H1 (cell line): Measurements from ENCODE around the gene ELMO1. TPM values are rescaled to one million over a fixed set of nuclear protein-coding genes. Genes with fewer than 3 reads are reported as not detected.

Source experiments
- CTCF ChIA-PET: fragments of 300-600 bp; sonication (Branson Sonifier 250); formaldehyde crosslinking; loops from one replicate; lab custom pipeline; 2021; ENCODE audit not compliant: partially characterized antibody; lab: Charles Lee
- POLR2A ChIA-PET: fragments of 300-600 bp; sonication (Branson Sonifier 250); formaldehyde crosslinking; loops from one replicate; lab custom pipeline; 2021; ENCODE audit warnings: inconsistent platforms; ENCODE audit not compliant: partially characterized antibody; lab: Charles Lee
- DNase-seq, 2 experiments: peaks; one replicate each; pipeline versions ENCODE4 v3.0.0 to v3.0.0-alpha.2; 2010 to 2022; ENCODE audit warnings: low spot score in 2 of 2, low read depth in 1 of 2, mixed read lengths in 1 of 2
- FAIRE-seq: peaks from 2 replicates; lab custom pipeline; 2011; peaks lifted over from hg19 to GRCh38; lab: Jason Lieb, UNC
- H2AFZ ChIP-seq: 2 replicates; pipeline ENCODE4 v1.8.1; 2012; ENCODE audit warnings: low read length, inconsistent platforms
- H2AK5ac ChIP-seq: 2 replicates; pipeline ENCODE4 v1.6.1; 2013; ENCODE audit warnings: low read depth, low read length
- H2BK120ac ChIP-seq: replicated peaks from 2 replicates; pipeline ENCODE3; 2013; ENCODE audit warnings: low read depth, low read length, inconsistent platforms
- H2BK12ac ChIP-seq: 2 replicates; pipeline ENCODE4 v1.6.1; 2013; ENCODE audit warnings: low read depth, low read length
- H2BK15ac ChIP-seq: 2 replicates; pipeline ENCODE4 v1.6.1; 2013; ENCODE audit warnings: low read length
- H2BK20ac ChIP-seq: 2 replicates; pipeline ENCODE4 v1.6.1; 2013; ENCODE audit warnings: low read length
- H2BK5ac ChIP-seq: 2 replicates; pipeline ENCODE4 v1.6.1; 2013; ENCODE audit warnings: low read depth, low read length
- H3K14ac ChIP-seq: 2 replicates; pipeline ENCODE4 v1.6.1; 2013; ENCODE audit warnings: inconsistent platforms; ENCODE audit not compliant: insufficient read length
- H3K18ac ChIP-seq: 2 replicates; pipeline ENCODE4 v1.6.1; 2013; ENCODE audit warnings: low read length; ENCODE audit errors: extremely low read depth
- H3K23ac ChIP-seq: 2 replicates; pipeline ENCODE4 v1.6.1; 2013; ENCODE audit warnings: inconsistent platforms; ENCODE audit not compliant: insufficient read length
- H3K23me2 ChIP-seq: 2 replicates; pipeline ENCODE4 v1.6.1; 2013; ENCODE audit warnings: low read depth, low read length
- H3K27ac ChIP-seq: 2 replicates; pipeline ENCODE4 v1.6.1; 2011; ENCODE audit warnings: low read depth, low read length, inconsistent platforms
- H3K27me3 ChIP-seq, 4 experiments: replicated peaks in 1 of 4; 1 replicate in 1 of 4; 2 replicates in 3 of 4; pipeline versions ENCODE4 v1.6.1 to v1.8.1; 2011 to 2013; ENCODE audit warnings: low read length in 3 of 4, mild to moderate bottlenecking in 3 of 4, inconsistent platforms in 2 of 4, mixed read lengths in 2 of 4, moderate library complexity in 1 of 4; ENCODE audit not compliant: control insufficient read depth in 3 of 4, insufficient read depth in 3 of 4; ENCODE audit errors: extremely low read depth in 1 of 4
- H3K36me3 ChIP-seq, 4 experiments: 2 replicates each; pipeline versions ENCODE4 v1.6.1 to v1.8.1; 2011 to 2013; ENCODE audit warnings: mild to moderate bottlenecking in 4 of 4, low read length in 3 of 4, moderate library complexity in 2 of 4, control low read depth in 1 of 4, inconsistent platforms in 1 of 4; ENCODE audit not compliant: insufficient read depth in 4 of 4, control insufficient read depth in 2 of 4
- H3K4ac ChIP-seq: replicated peaks from 2 replicates; pipeline ENCODE3; 2013; ENCODE audit warnings: low read length, low read depth, mixed read lengths, inconsistent platforms; ENCODE audit not compliant: insufficient read length
- H3K4me1 ChIP-seq, 4 experiments: replicated peaks in 1 of 4; 1 replicate in 1 of 4; 2 replicates in 3 of 4; pipeline versions ENCODE4 v1.6.1 to v1.8.1; 2011 to 2013; ENCODE audit warnings: low read length in 3 of 4, inconsistent platforms in 2 of 4, mixed read lengths in 1 of 4; ENCODE audit not compliant: insufficient read depth in 4 of 4, control insufficient read depth in 3 of 4
- H3K4me2 ChIP-seq, 2 experiments: 2 replicates each; pipeline versions ENCODE4 v1.6.1 to v1.8.1; 2011 to 2013; ENCODE audit warnings: low read depth in 2 of 2, low read length in 2 of 2, control low read depth in 1 of 2, inconsistent platforms in 1 of 2, mild to moderate bottlenecking in 1 of 2; ENCODE audit not compliant: insufficient read depth in 1 of 2
- H3K4me3 ChIP-seq, 4 experiments: fragments of 200-600, 300-600 bp in 1 of 4; sonication (generic), shearing (Covaris generic), sonication (Bioruptor Twin) in 1 of 4; 2 replicates each; pipeline versions ENCODE4 v1.5.1 to v1.8.1; 2011 to 2016; ENCODE audit warnings: low read length in 4 of 4, low read depth in 3 of 4, control low read depth in 2 of 4, inconsistent platforms in 2 of 4, mild to moderate bottlenecking in 2 of 4, mixed read lengths in 1 of 4, moderate library complexity in 1 of 4; ENCODE audit not compliant: insufficient read depth in 2 of 4; ENCODE audit errors: extremely low read depth in 1 of 4
- H3K56ac ChIP-seq: replicated peaks from 2 replicates; pipeline ENCODE3; 2013; ENCODE audit warnings: low read depth, mild to moderate bottlenecking, mixed read lengths, low read length, inconsistent platforms; ENCODE audit not compliant: insufficient read length
- H3K79me1 ChIP-seq: 2 replicates; pipeline ENCODE4 v1.6.1; 2013; ENCODE audit warnings: low read depth, low read length, control low read depth
- H3K79me2 ChIP-seq, 2 experiments: 2 replicates each; pipeline versions ENCODE4 v1.6.1 to v1.8.1; 2012 to 2013; ENCODE audit warnings: low read length in 2 of 2, mild to moderate bottlenecking in 2 of 2, inconsistent platforms in 1 of 2; ENCODE audit not compliant: insufficient read depth in 2 of 2, control insufficient read depth in 1 of 2
- H3K9ac ChIP-seq, 4 experiments: replicated peaks in 1 of 4; 1 replicate in 1 of 4; 2 replicates in 3 of 4; pipeline versions ENCODE4 v1.6.1 to v1.8.1; 2011 to 2013; ENCODE audit warnings: low read depth in 3 of 4, low read length in 3 of 4, control low read depth in 2 of 4, mild to moderate bottlenecking in 2 of 4, moderate library complexity in 2 of 4, inconsistent platforms in 1 of 4; ENCODE audit errors: extremely low read depth in 1 of 4
- H3K9me3 ChIP-seq, 2 experiments: 2 replicates each; pipeline versions ENCODE4 v1.6.1 to v1.8.1; 2012 to 2013; ENCODE audit warnings: mild to moderate bottlenecking in 2 of 2, moderate library complexity in 2 of 2, control low read depth in 1 of 2, inconsistent platforms in 1 of 2, low read depth in 1 of 2, low read length in 1 of 2, mixed read lengths in 1 of 2; ENCODE audit not compliant: insufficient read depth in 2 of 2
- H4K20me1 ChIP-seq, 2 experiments: replicated peaks in 1 of 2; 2 replicates each; pipeline versions ENCODE3 to v1.8.1; 2011 to 2013; ENCODE audit warnings: inconsistent platforms in 2 of 2, low read length in 2 of 2, mild to moderate bottlenecking in 1 of 2; ENCODE audit not compliant: insufficient read depth in 2 of 2, control insufficient read depth in 1 of 2
- H4K5ac ChIP-seq: 2 replicates; pipeline ENCODE4 v1.6.1; 2013; ENCODE audit warnings: low read length, low read depth, mixed read lengths, inconsistent platforms; ENCODE audit not compliant: insufficient read length
- H4K8ac ChIP-seq: 2 replicates; pipeline ENCODE4 v1.8.0; 2013; ENCODE audit warnings: mild to moderate bottlenecking, moderate library complexity, low read length, inconsistent platforms; ENCODE audit not compliant: insufficient read depth; ENCODE audit errors: extremely low read depth
- H4K91ac ChIP-seq: replicated peaks from 2 replicates; pipeline ENCODE3; 2013; ENCODE audit warnings: low read length, mixed read lengths, inconsistent platforms; ENCODE audit not compliant: insufficient read length
- BCL11A ChIP-seq, 2 experiments: IDR thresholded peaks; one replicate each; pipeline ENCODE4 v1.6.1; 2011; ENCODE audit warnings: low read depth in 2 of 2, low read length in 2 of 2, mild to moderate bottlenecking in 2 of 2
- GTF2F1 ChIP-seq: IDR thresholded peaks from 2 replicates; pipeline ENCODE4 v1.6.1; 2012; ENCODE audit warnings: low read depth, low read length, improper control_type of control experiment, borderline replicate concordance
- JUN ChIP-seq: IDR thresholded peaks from 2 replicates; pipeline ENCODE4 v1.6.1; 2011; ENCODE audit warnings: low read depth, mild to moderate bottlenecking, improper control_type of control experiment, low read length
- KDM1A ChIP-seq: fragments of 200-600, 300-600 bp; sonication (generic); IDR thresholded peaks from 2 replicates; pipeline ENCODE4 v1.7.1; 2016; ENCODE audit warnings: mild to moderate bottlenecking, low read length, borderline replicate concordance
- PHF8 ChIP-seq: fragments of 200-600 bp; sonication (generic); conservative IDR thresholded peaks from 2 replicates; pipeline ENCODE4 v1.7.1; 2012; ENCODE audit warnings: low read depth, mild to moderate bottlenecking, inconsistent platforms, low read length, moderate library complexity
- RFX5 ChIP-seq: IDR thresholded peaks from 2 replicates; pipeline ENCODE4 v1.6.1; 2011; ENCODE audit warnings: low read depth, low read length, improper control_type of control experiment, borderline replicate concordance
- RNF2 ChIP-seq: fragments of 200-900, 300-1000 bp; sonication (generic); IDR thresholded peaks from 2 replicates; pipeline ENCODE4 v1.7.1; 2016; ENCODE audit warnings: borderline replicate concordance, low read depth, mild to moderate bottlenecking, antibody characterized with exemption, low read length; ENCODE audit not compliant: poor library complexity, severe bottlenecking; ENCODE audit errors: missing control alignments
- SAP30 ChIP-seq: fragments of 300-600 bp; sonication (generic); IDR thresholded peaks from 2 replicates; pipeline ENCODE4 v1.7.1; 2012; ENCODE audit warnings: low read length, moderate library complexity, mild to moderate bottlenecking, inconsistent platforms; ENCODE audit not compliant: insufficient read depth, insufficient replicate concordance
- SP1 ChIP-seq: IDR thresholded peaks from 2 replicates; pipeline ENCODE4 v1.6.1; 2011; ENCODE audit warnings: low read depth, low read length
- polyA plus RNA-seq, 7 experiments: library from polyadenylated mRNA; depleted of rRNA in 3 of 7; stranded (reverse) in 5 of 7; unstranded in 2 of 7; fragments of >200 nt in 5 of 7; fragments of 200-250 nt in 2 of 7; gene quantifications; 1 replicate in 5 of 7; 2 replicates in 1 of 7; 4 replicates in 1 of 7; pipeline versions ENCODE4 v1.2.1 to v1.2.3, GENCODE V29; 2011 to 2013; ENCODE audit warnings: missing spikeins in 2 of 7, mixed read lengths in 2 of 7
- total RNA-seq: library from RNA; stranded (reverse); fragmentation: NEBNext Ultra II Directional; extraction: Animal tissue kit (Norgen Biotek cat#: 25700); gene quantifications from 2 replicates; pipeline ENCODE4 v1.2.1, GENCODE V29; 2021
- TF ChIP-seq, protein P1 (sequence below): IDR thresholded peaks from 2 replicates; pipeline ENCODE4 v1.6.1; 2012; ENCODE audit warnings: inconsistent platforms
- TF ChIP-seq, protein P2 (sequence below): IDR thresholded peaks from 2 replicates; pipeline ENCODE4 v1.6.1; 2011; ENCODE audit warnings: low read length, improper control_type of control experiment

Gene ELMO1
- total and polyA plus RNA-seq, 2 of the 8 experiments (the other 6 are each of a cell fraction or from before 2014, with no cell fraction given): 18.4 to 21.0 TPM

DNA sequence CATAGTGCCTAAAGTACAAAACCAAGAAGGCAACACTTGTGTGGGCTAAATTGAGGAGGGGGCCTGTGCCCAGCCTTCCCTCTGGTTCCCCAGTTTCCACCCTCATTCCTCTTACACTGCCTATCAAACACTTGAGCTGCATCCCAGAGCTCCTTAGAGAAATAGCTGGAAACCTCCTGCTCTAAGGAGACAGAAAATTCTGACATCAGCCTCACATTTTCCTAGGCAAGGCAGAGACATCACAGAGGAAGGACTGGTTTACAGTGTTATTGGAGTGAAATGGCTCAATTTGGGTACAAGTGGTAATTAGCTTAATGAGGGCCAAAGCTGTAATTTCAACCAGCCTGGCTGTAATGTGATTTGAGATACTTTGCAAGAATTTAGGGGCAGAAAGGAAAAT, 532.0 kb downstream of the ELMO1 start:
- no peak overlapping the region for H2AK5ac ChIP-seq
- no peaks in the 10 kb centered on the region for H3K23me2 ChIP-seq
- no peaks in the 10 kb centered on the region for H3K4me1 ChIP-seq
- no peak overlapping the region for H3K4ac ChIP-seq
- ChIA-PET CTCF (interaction anchor here (1.2 kb wide), 1 partner anchor 22 kb away, joined by 4 read pairs; no protein-coding TSS in a partner anchor), POLR2A (no interaction called here)
- DNase-seq: no peak
- no peak overlapping the region for H3K27ac ChIP-seq
- H4K5ac ChIP-seq: no peak overlapping the region
- H2BK15ac ChIP-seq: no peak overlapping the region
- H3K14ac ChIP-seq: no peak overlapping the region
- H3K56ac ChIP-seq: no peak overlapping the region
- no peaks in the 10 kb centered on the region for H3K79me2 ChIP-seq
- no peak overlapping the region for H3K23ac ChIP-seq
- no peak overlapping the region for H2BK120ac ChIP-seq
- H2AFZ ChIP-seq: no peak overlapping the region
- H3K36me3 ChIP-seq: no peaks in the 10 kb centered on the region
- H3K9ac ChIP-seq: no peak overlapping the region
- H4K91ac ChIP-seq: no peak overlapping the region
- H3K27me3 ChIP-seq: no peaks in the 10 kb centered on the region
- H2BK20ac ChIP-seq: no peak overlapping the region
- H3K79me1 ChIP-seq: no peaks in the 10 kb centered on the region
- H3K4me3 ChIP-seq: no peak overlapping the region
- H3K9me3 ChIP-seq: no peaks in the 10 kb centered on the region
- H3K4me2 ChIP-seq: no peak overlapping the region
- TF ChIP-seq JUN (no peak), BCL11A (IDR thresholded peaks at IDR 0.05; ENCODE audit: low read depth in 2 of 2, low read length in 2 of 2) (no peak), KDM1A (no peak), PHF8 (no peak), RFX5 (no peak), GTF2F1 (no peak), SP1 (no peak), RNF2 (no peak), SAP30 (no peak)
- TF ChIP-seq, protein P1, sequence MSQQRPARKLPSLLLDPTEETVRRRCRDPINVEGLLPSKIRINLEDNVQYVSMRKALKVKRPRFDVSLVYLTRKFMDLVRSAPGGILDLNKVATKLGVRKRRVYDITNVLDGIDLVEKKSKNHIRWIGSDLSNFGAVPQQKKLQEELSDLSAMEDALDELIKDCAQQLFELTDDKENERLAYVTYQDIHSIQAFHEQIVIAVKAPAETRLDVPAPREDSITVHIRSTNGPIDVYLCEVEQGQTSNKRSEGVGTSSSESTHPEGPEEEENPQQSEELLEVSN: no peak
- TF ChIP-seq, protein P2, sequence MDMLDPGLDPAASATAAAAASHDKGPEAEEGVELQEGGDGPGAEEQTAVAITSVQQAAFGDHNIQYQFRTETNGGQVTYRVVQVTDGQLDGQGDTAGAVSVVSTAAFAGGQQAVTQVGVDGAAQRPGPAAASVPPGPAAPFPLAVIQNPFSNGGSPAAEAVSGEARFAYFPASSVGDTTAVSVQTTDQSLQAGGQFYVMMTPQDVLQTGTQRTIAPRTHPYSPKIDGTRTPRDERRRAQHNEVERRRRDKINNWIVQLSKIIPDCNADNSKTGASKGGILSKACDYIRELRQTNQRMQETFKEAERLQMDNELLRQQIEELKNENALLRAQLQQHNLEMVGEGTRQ: no peak
- H4K8ac ChIP-seq: no peak overlapping the region
- H4K20me1 ChIP-seq: no peaks in the 10 kb centered on the region
- no peak overlapping the region for H2BK5ac ChIP-seq
- FAIRE-seq: no peak
- H3K18ac ChIP-seq: no peak overlapping the region
- no peak overlapping the region for H2BK12ac ChIP-seq
